Astrocyte (in vitro differentiated cells and primary cell): ENCODE data around the gene VIPR1.

Source experiments
- EZH2 ChIP-seq: IDR thresholded peaks from 2 replicates; pipeline ENCODE4 v1.6.1; 2012; ENCODE audit warnings: mild to moderate bottlenecking, low read length, inconsistent platforms; ENCODE audit not compliant: insufficient read depth
- TF ChIP-seq, protein P1 (sequence below): IDR thresholded peaks from 2 replicates; pipeline ENCODE4 v1.5.1; 2011; ENCODE audit warnings: low read depth, mild to moderate bottlenecking, inconsistent platforms, low read length, moderate library complexity; ENCODE audit not compliant: insufficient read depth

DNA sequence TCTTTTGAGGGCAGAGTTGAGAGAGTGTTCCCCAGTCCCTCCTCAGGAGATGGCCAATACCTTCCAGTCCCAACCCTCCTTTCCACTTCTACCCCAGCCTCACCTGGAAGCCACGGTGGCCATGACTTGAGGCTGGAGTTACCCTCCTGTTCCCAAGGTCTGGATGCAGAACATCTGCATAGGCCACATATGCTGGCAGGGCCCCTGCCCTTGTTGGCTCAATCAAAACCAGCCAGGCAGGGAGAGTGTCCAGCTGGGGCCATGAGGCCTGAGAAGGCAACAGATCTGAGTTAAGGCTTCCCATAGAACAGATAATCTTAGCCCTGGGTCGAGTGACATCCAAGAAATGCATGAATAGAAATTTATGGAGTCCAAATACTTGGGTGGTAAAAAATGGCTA lies 23.6 kb upstream of the VIPR1 start:
- TF ChIP-seq, protein P1, sequence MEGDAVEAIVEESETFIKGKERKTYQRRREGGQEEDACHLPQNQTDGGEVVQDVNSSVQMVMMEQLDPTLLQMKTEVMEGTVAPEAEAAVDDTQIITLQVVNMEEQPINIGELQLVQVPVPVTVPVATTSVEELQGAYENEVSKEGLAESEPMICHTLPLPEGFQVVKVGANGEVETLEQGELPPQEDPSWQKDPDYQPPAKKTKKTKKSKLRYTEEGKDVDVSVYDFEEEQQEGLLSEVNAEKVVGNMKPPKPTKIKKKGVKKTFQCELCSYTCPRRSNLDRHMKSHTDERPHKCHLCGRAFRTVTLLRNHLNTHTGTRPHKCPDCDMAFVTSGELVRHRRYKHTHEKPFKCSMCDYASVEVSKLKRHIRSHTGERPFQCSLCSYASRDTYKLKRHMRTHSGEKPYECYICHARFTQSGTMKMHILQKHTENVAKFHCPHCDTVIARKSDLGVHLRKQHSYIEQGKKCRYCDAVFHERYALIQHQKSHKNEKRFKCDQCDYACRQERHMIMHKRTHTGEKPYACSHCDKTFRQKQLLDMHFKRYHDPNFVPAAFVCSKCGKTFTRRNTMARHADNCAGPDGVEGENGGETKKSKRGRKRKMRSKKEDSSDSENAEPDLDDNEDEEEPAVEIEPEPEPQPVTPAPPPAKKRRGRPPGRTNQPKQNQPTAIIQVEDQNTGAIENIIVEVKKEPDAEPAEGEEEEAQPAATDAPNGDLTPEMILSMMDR, result no peak
- no peak for TF ChIP-seq EZH2
